ENCODE measurements around the gene RERE.

- TF ChIP-seq, protein P1, sequence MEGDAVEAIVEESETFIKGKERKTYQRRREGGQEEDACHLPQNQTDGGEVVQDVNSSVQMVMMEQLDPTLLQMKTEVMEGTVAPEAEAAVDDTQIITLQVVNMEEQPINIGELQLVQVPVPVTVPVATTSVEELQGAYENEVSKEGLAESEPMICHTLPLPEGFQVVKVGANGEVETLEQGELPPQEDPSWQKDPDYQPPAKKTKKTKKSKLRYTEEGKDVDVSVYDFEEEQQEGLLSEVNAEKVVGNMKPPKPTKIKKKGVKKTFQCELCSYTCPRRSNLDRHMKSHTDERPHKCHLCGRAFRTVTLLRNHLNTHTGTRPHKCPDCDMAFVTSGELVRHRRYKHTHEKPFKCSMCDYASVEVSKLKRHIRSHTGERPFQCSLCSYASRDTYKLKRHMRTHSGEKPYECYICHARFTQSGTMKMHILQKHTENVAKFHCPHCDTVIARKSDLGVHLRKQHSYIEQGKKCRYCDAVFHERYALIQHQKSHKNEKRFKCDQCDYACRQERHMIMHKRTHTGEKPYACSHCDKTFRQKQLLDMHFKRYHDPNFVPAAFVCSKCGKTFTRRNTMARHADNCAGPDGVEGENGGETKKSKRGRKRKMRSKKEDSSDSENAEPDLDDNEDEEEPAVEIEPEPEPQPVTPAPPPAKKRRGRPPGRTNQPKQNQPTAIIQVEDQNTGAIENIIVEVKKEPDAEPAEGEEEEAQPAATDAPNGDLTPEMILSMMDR (IDR thresholded peaks at IDR 0.05), result no peak
- no peak for TF ChIP-seq POLR2A (IDR thresholded peaks at IDR 0.05)
These were observed 444.3 kb downstream of the RERE start for GRCh38 chr1:8373125-8373524.

Measured in uterus (tissue), 2 donors.